ENCODE results near the gene MARVELD3. TPM values are rescaled to one million over a fixed set of nuclear protein-coding genes. Genes with fewer than 3 reads are reported as not detected.

The MARVELD3 gene
- total RNA-seq, 1 experiment from 2014 or later = 27.0 TPM

DNA sequence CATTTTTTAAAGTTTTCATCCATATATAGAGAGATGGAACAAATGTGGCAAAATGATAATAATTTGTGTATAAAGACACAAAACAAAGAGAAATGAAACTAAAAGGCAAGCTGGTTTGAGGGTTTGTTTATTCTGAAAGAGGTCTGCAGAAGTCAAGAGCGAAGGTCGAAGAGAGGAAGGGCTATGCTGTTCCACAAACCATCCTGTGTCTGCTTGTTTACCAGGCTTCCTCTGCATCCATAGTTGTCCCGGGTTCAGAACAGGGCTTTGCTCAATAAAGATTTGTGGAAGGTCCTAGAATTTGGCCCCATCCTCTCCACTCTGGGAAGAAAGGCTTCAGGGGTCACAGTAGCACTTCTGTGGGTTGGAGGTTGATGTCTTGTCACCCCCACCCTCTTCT lies 2.4 kb upstream of the MARVELD3 start:
- H4K8ac ChIP-seq (replicated peaks; ENCODE audit: insufficient read length, low read depth, low read length) = no peak overlapping the region
- H3K14ac ChIP-seq (ENCODE audit: insufficient read depth, low read length) = no peak overlapping the region
- no peaks in the 10 kb centered on the region for H3K79me1 ChIP-seq (ENCODE audit: insufficient read depth, low read depth, low read length, poor library complexity, severe bottlenecking)
- no peak overlapping the region for H3K56ac ChIP-seq (ENCODE audit: insufficient read length, low read depth, low read length)
- no peak overlapping the region for H3K9ac ChIP-seq (ENCODE audit: extremely low read depth, insufficient read length, low read length)
- H3K4me2 ChIP-seq (ENCODE audit: insufficient read depth, insufficient read length, low read length) = no peak overlapping the region
- no peak overlapping the region for H3K27ac ChIP-seq (ENCODE audit: insufficient read length, low read depth, low read length)
- H2AFZ ChIP-seq (ENCODE audit: low read length) = no peak overlapping the region
- no peaks in the 10 kb centered on the region for H4K20me1 ChIP-seq (ENCODE audit: control insufficient read depth, insufficient read depth, insufficient read length)
- H3K27ac Mint-ChIP-seq = no peak overlapping the region
- no peak overlapping the region for H4K5ac ChIP-seq (ENCODE audit: insufficient read length, low read depth, low read length)
- no peak overlapping the region for H2AK5ac ChIP-seq (ENCODE audit: insufficient read length, low read length)
- H4K91ac ChIP-seq (ENCODE audit: insufficient read length, low read depth, low read length) = no peak overlapping the region
- no peak overlapping the region for H2BK20ac ChIP-seq (ENCODE audit: low read depth, low read length, poor library complexity, severe bottlenecking)
- no peaks in the 10 kb centered on the region for H3K79me2 ChIP-seq (ENCODE audit: insufficient read depth, low read length)
- H2BK120ac ChIP-seq (ENCODE audit: low read depth, low read length, poor library complexity, severe bottlenecking) = no peak overlapping the region
- H2BK15ac ChIP-seq (ENCODE audit: low read depth, low read length) = no peak overlapping the region
- peaks cover 12 to 13% of the 10 kb centered on the region in 2 experiments for H3K4me1 Mint-ChIP-seq
- H3K23me2 ChIP-seq (ENCODE audit: insufficient read length, low read depth, low read length, poor library complexity, severe bottlenecking) = no peaks in the 10 kb centered on the region
- peaks cover 2 to 8% (median 3%) of the 10 kb centered on the region in 3 experiments; a peak in 6 of 7 replicates for H3K36me3 Mint-ChIP-seq (ENCODE audit: insufficient read depth in 1 of 3, low read depth in 3 of 3)
- no peak for DNase-seq
- H2BK5ac ChIP-seq (ENCODE audit: insufficient read length, low read length) = no peak overlapping the region
- no peak overlapping the region for H2BK12ac ChIP-seq (ENCODE audit: insufficient read length, low read depth, low read length)
- H3K23ac ChIP-seq (ENCODE audit: insufficient read length, low read depth, low read length) = no peak overlapping the region
- peaks cover 0 to 3% of the 10 kb centered on the region in 2 experiments; a peak in 2 of 5 replicates for H3K9me3 Mint-ChIP-seq
- H3K18ac ChIP-seq (ENCODE audit: insufficient read length, low read depth, low read length) = no peak overlapping the region
- no peak overlapping the region for H3K4ac ChIP-seq (ENCODE audit: low read depth, low read length)
- H3K4me1 ChIP-seq (ENCODE audit: insufficient read depth, low read length) = peaks cover 3% of the 10 kb centered on the region; the same call in 1 of the 2 replicates
- TF ChIP-seq, protein P1, sequence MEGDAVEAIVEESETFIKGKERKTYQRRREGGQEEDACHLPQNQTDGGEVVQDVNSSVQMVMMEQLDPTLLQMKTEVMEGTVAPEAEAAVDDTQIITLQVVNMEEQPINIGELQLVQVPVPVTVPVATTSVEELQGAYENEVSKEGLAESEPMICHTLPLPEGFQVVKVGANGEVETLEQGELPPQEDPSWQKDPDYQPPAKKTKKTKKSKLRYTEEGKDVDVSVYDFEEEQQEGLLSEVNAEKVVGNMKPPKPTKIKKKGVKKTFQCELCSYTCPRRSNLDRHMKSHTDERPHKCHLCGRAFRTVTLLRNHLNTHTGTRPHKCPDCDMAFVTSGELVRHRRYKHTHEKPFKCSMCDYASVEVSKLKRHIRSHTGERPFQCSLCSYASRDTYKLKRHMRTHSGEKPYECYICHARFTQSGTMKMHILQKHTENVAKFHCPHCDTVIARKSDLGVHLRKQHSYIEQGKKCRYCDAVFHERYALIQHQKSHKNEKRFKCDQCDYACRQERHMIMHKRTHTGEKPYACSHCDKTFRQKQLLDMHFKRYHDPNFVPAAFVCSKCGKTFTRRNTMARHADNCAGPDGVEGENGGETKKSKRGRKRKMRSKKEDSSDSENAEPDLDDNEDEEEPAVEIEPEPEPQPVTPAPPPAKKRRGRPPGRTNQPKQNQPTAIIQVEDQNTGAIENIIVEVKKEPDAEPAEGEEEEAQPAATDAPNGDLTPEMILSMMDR (conservative IDR thresholded peaks at IDR 0.05) = no peak
- H3K27me3 Mint-ChIP-seq (ENCODE audit: low read depth) = peaks cover 5% of the 10 kb centered on the region
- no CpG with 5 or more reads among the region's 3 CpGs for WGBS (ENCODE audit: extremely low coverage, insufficient read length, low lambda C conversion rate)
- no peak overlapping the region for H3T11ph ChIP-seq (ENCODE audit: low read length)
- no peaks in the 10 kb centered on the region for H3K27me3 ChIP-seq (ENCODE audit: insufficient read depth, low read length)
- no peaks in the 10 kb centered on the region for H3K9me3 ChIP-seq (ENCODE audit: control insufficient read depth, low read depth, low read length)
- H3K4me3 Mint-ChIP-seq = no peak overlapping the region

Measured in H9 (cell line).